Measurements from ENCODE around the gene SLC49A4. TPM values are rescaled to one million over a fixed set of nuclear protein-coding genes. Genes with fewer than 3 reads are reported as not detected.

Gene SLC49A4
- total RNA-seq, 1 donor = 43.4 TPM

DNA sequence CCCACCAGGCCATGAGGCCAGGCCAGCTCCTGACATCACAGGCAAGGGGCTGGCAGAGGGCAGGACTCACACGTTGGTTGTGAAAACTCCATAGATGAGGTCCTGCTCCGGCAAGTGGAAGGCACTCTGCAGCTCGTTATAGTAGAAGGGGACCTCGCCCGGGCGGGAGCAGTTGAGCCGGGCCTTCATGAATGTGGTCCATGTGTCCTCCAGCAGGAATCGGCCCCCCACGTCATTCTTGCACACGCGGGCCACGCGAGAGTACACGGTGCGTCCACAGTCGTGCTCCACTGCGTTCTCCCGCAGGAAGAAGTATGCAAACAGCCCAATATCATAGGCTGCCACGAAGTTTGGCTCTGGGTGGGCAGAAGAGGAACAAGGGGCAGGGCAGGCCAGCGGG, 131.5 kb downstream of the SLC49A4 start:
- no peak for DNase-seq (ENCODE audit: insufficient read length, low spot score, missing footprints)
- H3K27me3 ChIP-seq (ENCODE audit: insufficient read depth, low read length) = peaks cover 59% of the 10 kb centered on the region
- H3K36me3 ChIP-seq (ENCODE audit: insufficient read depth, low read length) = no peaks in the 10 kb centered on the region
- no peaks in the 10 kb centered on the region for H4K20me1 ChIP-seq (ENCODE audit: insufficient read depth, low read length)
- no peaks in the 10 kb centered on the region for H3K79me2 ChIP-seq (ENCODE audit: insufficient read depth, low read length)
- H3K27ac ChIP-seq (ENCODE audit: low read depth, low read length) = no peak overlapping the region
- H3K4me1 ChIP-seq (ENCODE audit: insufficient read depth, low read length) = no peaks in the 10 kb centered on the region
- no peak overlapping the region for H2AFZ ChIP-seq (ENCODE audit: low read length)
- no peak overlapping the region for H3K4me3 ChIP-seq (ENCODE audit: insufficient read depth, low read length)
- TF ChIP-seq, protein P1, sequence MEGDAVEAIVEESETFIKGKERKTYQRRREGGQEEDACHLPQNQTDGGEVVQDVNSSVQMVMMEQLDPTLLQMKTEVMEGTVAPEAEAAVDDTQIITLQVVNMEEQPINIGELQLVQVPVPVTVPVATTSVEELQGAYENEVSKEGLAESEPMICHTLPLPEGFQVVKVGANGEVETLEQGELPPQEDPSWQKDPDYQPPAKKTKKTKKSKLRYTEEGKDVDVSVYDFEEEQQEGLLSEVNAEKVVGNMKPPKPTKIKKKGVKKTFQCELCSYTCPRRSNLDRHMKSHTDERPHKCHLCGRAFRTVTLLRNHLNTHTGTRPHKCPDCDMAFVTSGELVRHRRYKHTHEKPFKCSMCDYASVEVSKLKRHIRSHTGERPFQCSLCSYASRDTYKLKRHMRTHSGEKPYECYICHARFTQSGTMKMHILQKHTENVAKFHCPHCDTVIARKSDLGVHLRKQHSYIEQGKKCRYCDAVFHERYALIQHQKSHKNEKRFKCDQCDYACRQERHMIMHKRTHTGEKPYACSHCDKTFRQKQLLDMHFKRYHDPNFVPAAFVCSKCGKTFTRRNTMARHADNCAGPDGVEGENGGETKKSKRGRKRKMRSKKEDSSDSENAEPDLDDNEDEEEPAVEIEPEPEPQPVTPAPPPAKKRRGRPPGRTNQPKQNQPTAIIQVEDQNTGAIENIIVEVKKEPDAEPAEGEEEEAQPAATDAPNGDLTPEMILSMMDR (IDR thresholded peaks at IDR 0.05; ENCODE audit: extremely low read depth, low read depth, low read length) = no peak
- no peak overlapping the region for H3K4me2 ChIP-seq (ENCODE audit: insufficient read depth, low read length)
- H3K9me3 ChIP-seq (ENCODE audit: low read depth, low read length) = no peaks in the 10 kb centered on the region

DNA sequence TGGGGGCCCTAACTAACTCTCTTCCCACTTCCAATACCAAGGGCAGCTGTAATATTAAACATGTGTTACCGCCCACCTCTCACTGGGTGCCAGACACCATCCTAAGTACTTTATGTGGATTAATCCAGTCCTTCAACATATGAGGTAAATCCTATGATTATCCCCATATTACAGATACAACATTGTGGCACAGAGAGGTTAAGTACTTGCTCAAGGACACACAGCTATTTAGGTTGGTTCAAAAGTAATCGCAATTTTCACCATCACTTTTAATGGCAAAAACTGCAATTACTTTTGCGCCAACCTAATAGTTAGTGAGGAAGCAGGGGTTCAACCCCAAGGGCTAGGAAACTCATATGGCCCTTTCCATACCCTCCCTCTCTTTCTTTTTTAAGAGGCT, 131.9 kb downstream of the SLC49A4 start:
- H4K20me1 ChIP-seq (ENCODE audit: insufficient read depth, low read length) = no peaks in the 10 kb centered on the region
- peaks cover under 1% of the 10 kb centered on the region for H3K4me1 ChIP-seq (ENCODE audit: insufficient read depth, low read length)
- TF ChIP-seq, protein P1 (IDR thresholded peaks at IDR 0.05; ENCODE audit: extremely low read depth, low read depth, low read length) = no peak
- H3K79me2 ChIP-seq (ENCODE audit: insufficient read depth, low read length) = no peaks in the 10 kb centered on the region
- no peaks in the 10 kb centered on the region for H3K36me3 ChIP-seq (ENCODE audit: insufficient read depth, low read length)
- H3K4me2 ChIP-seq (ENCODE audit: insufficient read depth, low read length) = no peak overlapping the region
- H3K27me3 ChIP-seq (ENCODE audit: insufficient read depth, low read length) = peaks cover 56% of the 10 kb centered on the region
- no peak overlapping the region for H3K27ac ChIP-seq (ENCODE audit: low read depth, low read length)
- H3K4me3 ChIP-seq (ENCODE audit: insufficient read depth, low read length) = no peak overlapping the region
- no peak overlapping the region for H2AFZ ChIP-seq (ENCODE audit: low read length)
- H3K9me3 ChIP-seq (ENCODE audit: low read depth, low read length) = no peaks in the 10 kb centered on the region
- peak; percentile 53 for DNase-seq (ENCODE audit: insufficient read length, low spot score, missing footprints)

DNA sequence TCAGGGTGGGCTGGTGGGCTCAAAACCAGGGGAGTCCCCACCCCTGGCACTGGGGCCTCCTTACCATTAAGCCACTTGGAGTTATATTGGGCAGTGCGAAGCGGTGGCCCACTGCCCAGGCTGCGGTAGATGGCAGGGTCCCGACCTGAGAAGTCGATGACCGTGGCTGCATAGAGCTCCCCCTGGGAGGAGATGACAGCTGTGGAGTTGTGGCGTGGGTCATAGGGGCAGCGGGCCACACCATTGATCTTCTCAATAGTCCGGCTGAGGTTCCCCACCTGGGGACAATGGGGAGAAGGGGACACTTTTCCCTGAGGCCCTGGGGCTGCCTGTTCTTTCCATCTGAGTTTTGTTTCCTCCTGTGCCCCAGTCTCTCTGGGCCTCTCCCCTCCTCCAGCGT, 132.9 kb downstream of the SLC49A4 start:
- Histone ChIP-seq H3K27me3 (ENCODE audit: insufficient read depth, low read length) (peaks cover 50% of the 10 kb centered on the region), H3K36me3 (ENCODE audit: insufficient read depth, low read length) (no peaks in the 10 kb centered on the region), H2AFZ (ENCODE audit: low read length) (no peak overlapping the region), H3K4me3 (ENCODE audit: insufficient read depth, low read length) (no peak overlapping the region), H3K4me1 (ENCODE audit: insufficient read depth, low read length) (peaks cover 2% of the 10 kb centered on the region), H3K27ac (ENCODE audit: low read depth, low read length) (no peak overlapping the region), H3K79me2 (ENCODE audit: insufficient read depth, low read length) (no peaks in the 10 kb centered on the region), H3K4me2 (ENCODE audit: insufficient read depth, low read length) (no peak overlapping the region), H4K20me1 (ENCODE audit: insufficient read depth, low read length) (no peaks in the 10 kb centered on the region), H3K9me3 (ENCODE audit: low read depth, low read length) (no peaks in the 10 kb centered on the region)
- TF ChIP-seq, protein P1 (IDR thresholded peaks at IDR 0.05; ENCODE audit: extremely low read depth, low read depth, low read length) = no peak
- DNase-seq (ENCODE audit: insufficient read length, low spot score, missing footprints) = peak; percentile 27

DNA sequence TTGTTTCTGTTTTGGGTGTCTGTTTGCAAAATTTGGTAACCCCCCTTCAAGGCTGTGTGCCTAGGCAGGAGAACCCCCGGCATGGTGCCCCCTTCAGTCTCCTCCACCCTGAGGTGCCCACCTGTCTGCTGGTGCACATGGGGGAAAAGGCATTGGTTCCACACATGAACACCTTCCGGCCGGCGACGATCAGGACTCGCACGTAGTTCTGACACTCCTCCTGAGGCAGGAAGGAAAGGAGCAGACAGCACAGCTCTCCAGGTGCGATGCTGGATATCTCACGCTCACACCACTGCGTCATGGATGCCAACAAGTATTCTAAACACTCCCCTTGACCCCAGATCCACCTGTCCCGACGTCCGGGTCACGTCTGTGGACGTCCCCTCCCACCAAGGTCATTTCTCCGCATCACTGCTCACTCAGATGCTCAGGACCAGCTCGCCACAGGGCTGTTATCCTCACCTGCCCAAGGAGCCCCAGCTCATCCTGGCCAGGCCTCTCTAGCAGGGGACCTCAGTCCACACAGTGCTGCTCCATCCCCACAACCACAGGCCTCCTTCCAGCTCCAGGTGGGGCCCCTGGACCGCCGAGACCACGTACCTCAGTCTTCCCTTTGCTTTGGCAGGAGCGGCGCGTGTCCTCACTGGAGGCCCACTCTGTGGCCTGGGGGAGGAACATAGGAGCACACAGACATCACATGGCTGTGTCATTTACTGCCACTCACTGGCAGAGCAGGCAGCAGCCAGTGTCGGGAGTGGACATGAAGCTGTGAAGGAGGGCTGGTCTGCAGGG, 133.7 kb downstream of the SLC49A4 start:
- TF ChIP-seq, protein P1 (IDR thresholded peaks at IDR 0.05; ENCODE audit: extremely low read depth, low read depth, low read length) = no peak
- Histone ChIP-seq H3K27me3 (ENCODE audit: insufficient read depth, low read length) (peaks cover 44% of the 10 kb centered on the region), H3K79me2 (ENCODE audit: insufficient read depth, low read length) (no peaks in the 10 kb centered on the region)

More for the DNA sequence above, 133.7 kb downstream of the SLC49A4 start:
- peak; percentile 57 for DNase-seq (ENCODE audit: insufficient read length, low spot score, missing footprints)
- no peaks in the 10 kb centered on the region for H3K36me3 ChIP-seq (ENCODE audit: insufficient read depth, low read length)
- peaks cover 2% of the 10 kb centered on the region for H3K4me1 ChIP-seq (ENCODE audit: insufficient read depth, low read length)
- H4K20me1 ChIP-seq (ENCODE audit: insufficient read depth, low read length) = no peaks in the 10 kb centered on the region
- H3K9me3 ChIP-seq (ENCODE audit: low read depth, low read length) = no peaks in the 10 kb centered on the region
- no peak overlapping the region for H3K4me3 ChIP-seq (ENCODE audit: insufficient read depth, low read length)
- no peak overlapping the region for H3K27ac ChIP-seq (ENCODE audit: low read depth, low read length)
- no peak overlapping the region for H3K4me2 ChIP-seq (ENCODE audit: insufficient read depth, low read length)
- no peak overlapping the region for H2AFZ ChIP-seq (ENCODE audit: low read length)

Data from osteoblast (primary cell).